ACC112 (cell line): ENCODE measurements around the gene APOL3.

Experiments used
- H2AFZ ChIP-seq: fragments of 200-600 bp; sonication (generic); one replicate; pipeline ENCODE4 v1.6.0; 2017; ENCODE audit warnings: antibody characterized with exemption, low read length; ENCODE audit not compliant: unreplicated experiment
- H3K27ac ChIP-seq: fragments of 200-600 bp; sonication (generic); 2 replicates; pipeline ENCODE4 v1.5.1; 2014; ENCODE audit warnings: low read depth, mild to moderate bottlenecking, antibody characterized with exemption, low read length, moderate library complexity
- H3K27me3 ChIP-seq: fragments of 200-600 bp; sonication (generic); 2 replicates; pipeline ENCODE4 v1.6.1; 2014; ENCODE audit warnings: mild to moderate bottlenecking, antibody characterized with exemption, low read length, moderate library complexity, mixed read lengths; ENCODE audit not compliant: insufficient read depth
- H3K36me3 ChIP-seq: fragments of 200-600 bp; sonication (generic); 2 replicates; pipeline ENCODE4 v1.6.1; 2016; ENCODE audit warnings: mild to moderate bottlenecking, antibody characterized with exemption, low read length, moderate library complexity, mixed read lengths; ENCODE audit not compliant: insufficient read depth
- H3K4me1 ChIP-seq: fragments of 200-600 bp; sonication (generic); one replicate; pipeline ENCODE4 v1.6.1; 2016; ENCODE audit warnings: low read length, mixed read lengths; ENCODE audit not compliant: insufficient read depth, unreplicated experiment, control insufficient read depth
- H3K4me3 ChIP-seq: fragments of 200-600 bp; sonication (generic); 2 replicates; pipeline ENCODE4 v1.5.1; 2014; ENCODE audit warnings: mild to moderate bottlenecking, low read depth, low read length
- H3K79me2 ChIP-seq: fragments of 200-600 bp; sonication (generic); one replicate; pipeline ENCODE4 v1.6.0; 2016; ENCODE audit warnings: low read length; ENCODE audit not compliant: control insufficient read depth, unreplicated experiment, insufficient read depth

APOL3 gene

DNA sequence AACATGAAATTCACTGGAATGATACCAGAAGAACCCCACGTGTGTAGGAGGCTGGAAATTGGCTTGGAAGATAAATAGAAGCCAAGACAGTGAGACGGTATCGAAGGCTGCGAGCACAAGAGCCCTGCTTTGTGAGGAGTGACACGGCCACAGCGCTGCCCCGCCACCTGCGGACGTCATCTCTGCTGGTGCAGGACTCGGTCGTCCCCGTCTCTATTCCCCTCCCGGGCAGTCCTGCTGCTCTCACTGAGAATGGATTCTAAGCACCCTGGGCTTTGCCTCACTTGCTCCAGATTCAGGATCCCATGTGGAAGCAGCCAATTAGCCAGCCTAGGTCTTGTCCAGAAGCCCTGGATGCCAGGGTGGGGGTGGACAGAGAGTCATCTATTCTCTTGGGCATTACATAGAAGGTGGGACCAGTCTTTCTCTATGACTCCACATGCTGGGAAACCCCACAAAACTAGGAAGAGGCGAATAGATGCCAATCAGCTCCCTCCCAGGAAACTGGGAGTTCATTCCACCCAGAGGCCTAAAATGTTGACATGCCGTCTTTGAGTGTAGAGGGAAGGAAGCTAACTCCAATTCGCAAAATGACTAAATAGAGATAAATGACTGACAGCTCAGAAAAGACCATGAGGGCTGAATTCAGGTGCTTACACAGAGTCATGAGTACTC lies 25.1 kb downstream of the APOL3 start:
- no peak overlapping the region for H3K4me3 ChIP-seq

DNA sequence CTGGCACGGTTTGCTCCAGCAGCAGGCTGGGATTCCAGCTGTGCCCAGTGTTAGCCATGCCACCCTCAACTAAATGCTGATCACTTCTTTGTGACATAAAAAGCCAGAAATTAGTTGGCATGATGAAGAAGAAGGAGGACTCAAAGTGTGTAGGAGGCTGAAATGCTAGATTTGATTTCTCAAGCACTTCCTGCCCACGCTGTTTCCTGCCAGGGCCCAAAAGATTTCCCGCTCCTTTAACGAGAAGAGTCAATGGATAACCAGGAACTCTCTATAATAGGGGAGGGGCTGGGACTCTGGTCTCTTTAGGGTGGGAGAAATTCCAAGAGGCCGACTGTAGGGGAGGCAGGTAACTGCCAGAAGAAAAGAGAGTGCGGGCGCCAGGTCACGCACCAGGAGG lies 26.4 kb downstream of the APOL3 start:
- H3K4me1 ChIP-seq, result no peaks in the 10 kb centered on the region
- peaks cover 11% of the 10 kb centered on the region for H3K27me3 ChIP-seq
- H3K27ac ChIP-seq, result no peak overlapping the region
- H3K4me3 ChIP-seq, result no peak overlapping the region
- no peaks in the 10 kb centered on the region for H3K79me2 ChIP-seq
- H3K36me3 ChIP-seq, result no peaks in the 10 kb centered on the region
- no peak overlapping the region for H2AFZ ChIP-seq

More for the DNA sequence above, 25.1 kb downstream of the APOL3 start:
- H3K79me2 ChIP-seq, result no peaks in the 10 kb centered on the region
- no peak overlapping the region for H3K27ac ChIP-seq
- peaks cover 5% of the 10 kb centered on the region; the same call in 1 of the 2 replicates for H3K27me3 ChIP-seq
- H3K36me3 ChIP-seq, result no peaks in the 10 kb centered on the region
- H2AFZ ChIP-seq, result no peak overlapping the region
- H3K4me1 ChIP-seq, result no peaks in the 10 kb centered on the region

DNA sequence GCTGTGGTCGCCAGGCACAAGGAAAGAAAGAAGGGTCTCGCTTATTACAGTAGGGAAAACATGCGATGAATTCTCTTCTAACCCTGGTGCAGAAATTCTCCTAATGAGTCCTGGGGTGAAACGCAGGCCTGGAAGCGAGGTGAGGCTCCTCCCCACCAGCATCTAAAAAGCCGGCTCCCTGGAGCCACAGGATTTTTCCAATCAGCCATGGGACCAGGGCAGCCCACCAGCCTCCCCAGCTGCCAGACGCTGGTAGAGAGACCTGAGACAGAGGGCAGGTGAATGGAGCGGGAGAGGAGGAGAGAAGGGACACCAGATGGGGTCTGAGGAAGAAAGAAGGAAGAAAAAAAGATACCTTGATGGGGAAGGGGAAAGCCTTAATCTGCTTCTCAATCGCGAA lies 28.6 kb downstream of the APOL3 start:
- no peak overlapping the region for H3K4me3 ChIP-seq
- H2AFZ ChIP-seq, result no peak overlapping the region
- peaks cover 11% of the 10 kb centered on the region for H3K27me3 ChIP-seq
- H3K79me2 ChIP-seq, result no peaks in the 10 kb centered on the region
- no peak overlapping the region for H3K27ac ChIP-seq
- H3K4me1 ChIP-seq, result no peaks in the 10 kb centered on the region
- no peaks in the 10 kb centered on the region for H3K36me3 ChIP-seq

DNA sequence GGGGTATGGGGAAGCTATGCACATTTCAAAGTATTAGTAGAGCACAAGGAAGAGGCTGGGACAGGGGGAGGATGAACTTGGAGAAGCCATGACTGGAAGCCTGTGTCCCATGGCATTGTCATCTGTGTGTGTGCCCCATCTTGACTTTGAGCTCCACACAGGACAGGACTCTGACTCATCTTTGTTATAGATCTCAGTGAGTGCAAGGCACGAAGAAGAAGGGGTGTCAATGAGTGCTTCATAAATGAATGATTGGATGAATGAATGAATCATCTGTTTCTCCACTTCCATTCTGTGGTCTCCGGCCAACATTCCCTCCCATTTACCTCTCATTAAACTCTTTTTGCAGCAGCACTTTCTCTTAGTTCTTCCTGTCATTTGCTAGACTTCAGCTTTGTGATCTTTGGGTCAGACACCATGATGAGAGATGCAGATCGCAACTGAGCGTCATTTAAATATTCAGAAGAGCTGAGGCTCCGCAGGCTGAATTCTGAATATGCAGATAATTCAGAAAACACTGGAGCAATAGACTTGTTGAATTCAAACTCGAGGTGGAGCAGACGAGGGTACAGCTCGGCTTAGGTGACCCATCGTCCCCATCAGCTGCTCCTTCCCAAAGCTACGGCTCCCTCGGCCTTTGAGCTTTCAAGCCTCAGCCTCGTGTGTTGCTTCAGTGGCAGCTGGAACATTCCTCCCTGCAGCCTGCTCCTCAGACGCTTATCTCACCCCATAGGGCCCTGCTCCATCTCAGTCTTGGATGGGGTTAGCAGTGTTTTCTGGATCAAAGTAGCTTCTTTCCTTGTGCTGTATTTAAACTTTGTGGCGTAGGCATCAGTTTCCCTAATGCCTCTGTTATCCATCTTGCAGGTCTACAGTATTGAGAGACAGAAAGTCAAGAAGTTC lies 30.8 kb downstream of the APOL3 start:
- Histone ChIP-seq H3K4me1 (no peaks in the 10 kb centered on the region), H3K36me3 (no peaks in the 10 kb centered on the region), H2AFZ (no peak overlapping the region), H3K27me3 (peaks cover 11% of the 10 kb centered on the region), H3K4me3 (no peak overlapping the region), H3K79me2 (no peaks in the 10 kb centered on the region), H3K27ac (no peak overlapping the region)

DNA sequence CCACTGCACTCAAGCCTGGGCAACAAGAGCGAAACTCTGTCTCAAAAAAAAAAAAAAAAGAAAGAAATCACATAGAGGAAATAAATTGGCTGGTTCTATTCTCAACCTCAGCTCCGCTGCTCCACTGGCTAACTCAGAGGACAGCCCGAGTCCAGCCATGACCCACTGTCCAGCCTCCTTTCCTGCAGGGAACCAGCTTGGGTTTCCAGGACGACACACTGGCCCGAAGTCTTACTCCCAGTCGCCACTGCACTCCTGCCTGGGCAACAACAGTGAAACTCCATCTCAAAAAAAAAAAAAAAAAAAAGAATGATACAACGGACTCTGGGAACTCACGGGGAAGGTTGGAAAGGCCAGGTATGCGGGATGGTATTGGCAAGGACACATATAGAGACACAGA lies 31.5 kb downstream of the APOL3 start:
- no peak overlapping the region for H3K27ac ChIP-seq
- H3K4me1 ChIP-seq, result no peaks in the 10 kb centered on the region
- H3K36me3 ChIP-seq, result no peaks in the 10 kb centered on the region
- no peaks in the 10 kb centered on the region for H3K79me2 ChIP-seq
- H2AFZ ChIP-seq, result no peak overlapping the region
- peaks cover 11% of the 10 kb centered on the region for H3K27me3 ChIP-seq
- H3K4me3 ChIP-seq, result no peak overlapping the region

DNA sequence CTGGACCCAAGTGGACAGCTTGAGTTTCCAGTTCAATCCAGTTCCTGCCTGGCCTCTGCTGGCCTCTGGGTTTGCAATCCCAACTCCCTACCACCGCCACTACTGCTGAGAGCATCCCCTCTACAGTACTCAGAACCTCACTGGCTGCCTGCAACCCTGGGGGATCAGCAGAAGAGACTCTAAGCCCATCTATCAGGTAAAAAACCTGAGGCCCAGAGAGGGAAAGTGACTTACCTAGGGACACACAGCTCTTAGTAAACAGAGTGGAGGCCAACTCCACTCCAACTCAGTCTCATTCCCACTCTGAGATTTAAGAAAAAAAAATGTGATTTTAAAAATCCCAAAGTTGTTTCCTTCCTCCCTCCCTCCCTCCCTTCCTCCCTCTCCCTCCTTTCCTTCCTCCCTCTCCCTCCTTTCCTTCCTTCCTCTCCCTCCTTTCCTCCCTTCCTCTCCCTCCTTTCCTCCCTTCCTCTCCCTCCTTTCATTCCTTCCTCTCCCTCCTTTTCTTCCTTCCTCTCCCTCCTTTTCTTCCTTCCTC lies 34.5 kb downstream of the APOL3 start:
- H3K4me3 ChIP-seq, result no peak overlapping the region
- H3K27me3 ChIP-seq, result peaks cover 11% of the 10 kb centered on the region
- H3K36me3 ChIP-seq, result no peaks in the 10 kb centered on the region
- no peak overlapping the region for H3K27ac ChIP-seq
- no peaks in the 10 kb centered on the region for H3K79me2 ChIP-seq
- no peaks in the 10 kb centered on the region for H3K4me1 ChIP-seq
- H2AFZ ChIP-seq, result no peak overlapping the region

DNA sequence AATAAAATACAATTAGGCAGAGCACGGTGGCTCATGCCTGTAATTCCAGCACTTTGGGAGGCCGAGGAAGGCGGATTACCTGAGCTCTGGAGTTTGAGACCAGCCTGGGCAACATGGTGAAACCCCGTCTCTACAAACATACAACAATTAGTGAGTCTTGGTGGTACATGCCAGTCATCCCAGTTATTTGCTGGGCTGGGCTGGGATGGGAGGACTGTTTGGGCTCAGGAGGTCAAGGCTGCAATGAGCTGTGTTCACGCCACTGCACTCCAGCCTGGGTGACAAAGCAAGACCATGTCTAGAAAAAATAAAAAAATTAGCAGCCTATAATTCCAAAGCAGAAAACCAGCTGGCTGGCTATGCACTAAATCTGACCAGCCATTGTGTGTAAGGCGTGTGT lies 35.1 kb downstream of the APOL3 start:
- H2AFZ ChIP-seq, result no peak overlapping the region
- no peaks in the 10 kb centered on the region for H3K4me1 ChIP-seq
- H3K79me2 ChIP-seq, result no peaks in the 10 kb centered on the region
- peaks cover 5% of the 10 kb centered on the region for H3K27me3 ChIP-seq
- H3K4me3 ChIP-seq, result no peak overlapping the region
- no peaks in the 10 kb centered on the region for H3K36me3 ChIP-seq
- no peak overlapping the region for H3K27ac ChIP-seq

DNA sequence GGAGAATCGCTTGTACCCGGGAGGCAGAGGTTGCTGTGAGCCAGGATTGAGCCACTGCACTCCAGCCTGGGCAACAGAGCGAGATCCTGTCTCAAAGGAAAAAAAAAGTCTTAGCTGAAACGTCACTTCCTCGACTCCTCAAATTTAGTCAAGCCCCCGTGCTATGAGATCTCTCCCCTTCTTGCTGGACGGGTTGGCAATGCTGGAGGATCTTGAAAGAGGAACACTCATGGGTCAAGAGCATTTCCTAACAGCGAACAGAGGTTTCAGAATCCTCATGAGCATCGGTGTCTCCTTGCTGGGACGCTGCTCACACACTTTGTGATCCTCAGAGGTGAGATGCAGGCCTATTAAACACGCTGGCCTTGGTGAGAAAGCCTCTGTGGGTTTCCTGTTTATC lies 35.9 kb downstream of the APOL3 start:
- H3K4me3 ChIP-seq, result no peak overlapping the region
- H3K27ac ChIP-seq, result no peak overlapping the region
- no peak overlapping the region for H2AFZ ChIP-seq
- no peaks in the 10 kb centered on the region for H3K27me3 ChIP-seq
- no peaks in the 10 kb centered on the region for H3K79me2 ChIP-seq
- H3K36me3 ChIP-seq, result no peaks in the 10 kb centered on the region
- H3K4me1 ChIP-seq, result no peaks in the 10 kb centered on the region

DNA sequence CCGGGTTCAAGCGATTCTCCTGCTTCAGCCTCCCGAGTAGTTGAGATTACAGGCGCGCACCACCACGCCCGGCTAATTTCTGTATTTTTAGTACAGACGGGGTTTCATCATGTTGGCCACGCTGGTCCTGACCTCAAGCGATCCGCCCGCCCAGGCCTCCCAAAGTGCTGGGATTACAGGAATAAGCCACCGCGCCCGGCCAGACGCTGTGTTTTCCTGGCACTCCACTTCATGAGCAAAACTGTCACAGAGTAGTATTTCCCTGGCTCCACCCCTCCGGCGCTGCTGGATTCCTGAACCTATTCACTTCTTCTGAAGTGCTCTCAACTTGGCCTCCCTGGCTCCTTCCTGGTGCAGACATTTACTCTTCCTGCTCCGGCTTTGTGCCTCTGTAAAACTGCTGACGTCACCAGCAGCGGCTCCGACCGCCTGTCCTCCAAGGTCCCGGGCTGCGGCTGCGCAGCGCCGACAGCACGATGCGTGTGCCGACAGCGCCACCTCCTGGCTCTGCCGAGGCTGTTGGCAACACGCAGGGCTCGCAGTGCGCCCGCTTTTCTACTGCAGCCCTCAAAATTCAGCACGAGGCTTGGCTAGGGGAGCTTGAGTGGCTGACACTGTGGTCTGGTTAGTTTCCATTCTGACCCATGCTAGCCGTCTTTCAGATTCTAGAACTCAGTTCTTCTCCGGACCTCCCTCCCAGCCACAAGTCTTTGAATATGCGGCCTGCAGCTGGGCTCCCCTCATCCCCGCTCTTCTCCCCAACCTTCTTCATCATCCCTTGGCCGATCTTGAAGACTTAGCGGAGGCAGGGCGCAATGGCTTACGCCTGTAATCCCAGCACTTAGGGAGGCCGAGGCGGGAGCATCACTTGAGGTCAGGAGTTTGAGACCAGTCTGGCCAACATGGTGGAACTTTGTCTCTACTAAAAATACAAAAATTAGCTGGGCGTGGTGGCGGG lies 36.6 kb downstream of the APOL3 start:
- no peak overlapping the region; the same call in 1 of the 2 replicates for H3K4me3 ChIP-seq

More for the DNA sequence above, 36.6 kb downstream of the APOL3 start:
- Histone ChIP-seq H2AFZ (peak overlapping the region; percentile 75), H3K4me1 (no peaks in the 10 kb centered on the region), H3K27me3 (no peaks in the 10 kb centered on the region), H3K27ac (no peak overlapping the region), H3K36me3 (no peaks in the 10 kb centered on the region), H3K79me2 (no peaks in the 10 kb centered on the region)
